DOHH2 (cell line): Measurements from ENCODE around the gene CTNNA2.

Experiments
- EZH2phosphoT487 ChIP-seq: fragments of 200-600 bp; sonication (generic); IDR thresholded peaks from 2 replicates; pipeline ENCODE4 v1.6.1; 2017; ENCODE audit warnings: borderline replicate concordance, mild to moderate bottlenecking, antibody characterized with exemption, low read length, moderate library complexity, mixed read lengths
- TF ChIP-seq, protein P1 (sequence below): fragments of 200-600 bp; sonication (generic); IDR thresholded peaks from one replicate; pipeline ENCODE4 v1.5.1; 2014; ENCODE audit warnings: antibody characterized with exemption, mild to moderate bottlenecking, low read depth, low read length; ENCODE audit not compliant: poor library complexity, severe bottlenecking

GRCh38 chr2:80548469-80548868, 1035.6 kb downstream of the CTNNA2 start:
- TF ChIP-seq, protein P1, sequence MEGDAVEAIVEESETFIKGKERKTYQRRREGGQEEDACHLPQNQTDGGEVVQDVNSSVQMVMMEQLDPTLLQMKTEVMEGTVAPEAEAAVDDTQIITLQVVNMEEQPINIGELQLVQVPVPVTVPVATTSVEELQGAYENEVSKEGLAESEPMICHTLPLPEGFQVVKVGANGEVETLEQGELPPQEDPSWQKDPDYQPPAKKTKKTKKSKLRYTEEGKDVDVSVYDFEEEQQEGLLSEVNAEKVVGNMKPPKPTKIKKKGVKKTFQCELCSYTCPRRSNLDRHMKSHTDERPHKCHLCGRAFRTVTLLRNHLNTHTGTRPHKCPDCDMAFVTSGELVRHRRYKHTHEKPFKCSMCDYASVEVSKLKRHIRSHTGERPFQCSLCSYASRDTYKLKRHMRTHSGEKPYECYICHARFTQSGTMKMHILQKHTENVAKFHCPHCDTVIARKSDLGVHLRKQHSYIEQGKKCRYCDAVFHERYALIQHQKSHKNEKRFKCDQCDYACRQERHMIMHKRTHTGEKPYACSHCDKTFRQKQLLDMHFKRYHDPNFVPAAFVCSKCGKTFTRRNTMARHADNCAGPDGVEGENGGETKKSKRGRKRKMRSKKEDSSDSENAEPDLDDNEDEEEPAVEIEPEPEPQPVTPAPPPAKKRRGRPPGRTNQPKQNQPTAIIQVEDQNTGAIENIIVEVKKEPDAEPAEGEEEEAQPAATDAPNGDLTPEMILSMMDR = no peak
- TF ChIP-seq EZH2phosphoT487 = no peak
